Measurements from ENCODE around the gene DYNC1I1. TPM values are rescaled to one million over a fixed set of nuclear protein-coding genes. Genes with fewer than 3 reads are reported as not detected.

DYNC1I1 gene
- total RNA-seq, 4 donors from 2014 or later = 1.9 to 17.9 (median 8.7) TPM

GRCh38 chr7:96127746-96128145, 355.4 kb downstream of the DYNC1I1 start:
- intact Hi-C loops (cut with DNase I; ENCODE audit: low total_unique reads) = no loop called here
- TF ChIP-seq CTCF (IDR thresholded peaks at IDR 0.05) = no peak
- TF ChIP-seq POLR2A (IDR thresholded peaks at IDR 0.05) = no peak
- no peak overlapping the region for H3K4me3 ChIP-seq

GRCh38 chr7:96131525-96131924, 359.2 kb downstream of the DYNC1I1 start:
- H3K36me3 ChIP-seq = no peaks in the 10 kb centered on the region
- DNase-seq = no peak
- intact Hi-C loops (cut with DNase I; ENCODE audit: low total_unique reads) = no loop called here

More at GRCh38 chr7:96127746-96128145, 355.4 kb downstream of the DYNC1I1 start:
- Histone ChIP-seq H3K27ac (no peak overlapping the region), H3K9me3 (no peaks in the 10 kb centered on the region), H3K27me3 (no peaks in the 10 kb centered on the region), H3K4me1 (no peaks in the 10 kb centered on the region), H3K36me3 (no peaks in the 10 kb centered on the region)
- no peak for DNase-seq

GRCh38 chr7:96135241-96135640, 362.9 kb downstream of the DYNC1I1 start:
- no peak for DNase-seq
- Histone ChIP-seq H3K4me3 (no peak overlapping the region), H3K36me3 (no peaks in the 10 kb centered on the region), H3K27ac (no peak overlapping the region), H3K4me1 (no peaks in the 10 kb centered on the region), H3K27me3 (no peaks in the 10 kb centered on the region), H3K9me3 (no peaks in the 10 kb centered on the region)
- intact Hi-C loops (cut with DNase I; ENCODE audit: low total_unique reads) = no loop called here
- TF ChIP-seq POLR2A (IDR thresholded peaks at IDR 0.05) (no peak), CTCF (IDR thresholded peaks at IDR 0.05) (no peak)

More at GRCh38 chr7:96131525-96131924, 359.2 kb downstream of the DYNC1I1 start:
- Histone ChIP-seq H3K27ac (no peak overlapping the region), H3K4me1 (no peaks in the 10 kb centered on the region), H3K4me3 (no peak overlapping the region), H3K9me3 (no peaks in the 10 kb centered on the region), H3K27me3 (no peaks in the 10 kb centered on the region)
- TF ChIP-seq POLR2A (IDR thresholded peaks at IDR 0.05) = no peak
- TF ChIP-seq CTCF (IDR thresholded peaks at IDR 0.05) = no peak

GRCh38 chr7:96136600-96137239, 364.4 kb downstream of the DYNC1I1 start:
- intact Hi-C loops (cut with DNase I; ENCODE audit: low total_unique reads) = no loop called here
- H3K27me3 ChIP-seq = no peaks in the 10 kb centered on the region
- no peaks in the 10 kb centered on the region for H3K9me3 ChIP-seq
- no peak overlapping the region for H3K27ac ChIP-seq
- no peaks in the 10 kb centered on the region for H3K36me3 ChIP-seq
- no peak overlapping the region for H3K4me3 ChIP-seq
- TF ChIP-seq POLR2A (IDR thresholded peaks at IDR 0.05) (no peak), CTCF (IDR thresholded peaks at IDR 0.05) (no peak)
- H3K4me1 ChIP-seq = no peaks in the 10 kb centered on the region
- DNase-seq = no peak

GRCh38 chr7:96143495-96144259, 371.3 kb downstream of the DYNC1I1 start:
- no peaks in the 10 kb centered on the region for H3K36me3 ChIP-seq
- TF ChIP-seq CTCF (IDR thresholded peaks at IDR 0.05) = no peak
- TF ChIP-seq POLR2A (IDR thresholded peaks at IDR 0.05) = no peak

More at GRCh38 chr7:96143495-96144259, 371.3 kb downstream of the DYNC1I1 start:
- no peak for DNase-seq
- H3K4me3 ChIP-seq = no peak overlapping the region
- H3K27me3 ChIP-seq = no peaks in the 10 kb centered on the region
- intact Hi-C loops (cut with DNase I; ENCODE audit: low total_unique reads) = no loop called here
- no peak overlapping the region for H3K27ac ChIP-seq
- no peaks in the 10 kb centered on the region for H3K4me1 ChIP-seq
- no peaks in the 10 kb centered on the region for H3K9me3 ChIP-seq
